ENCODE data around the gene ELP2. TPM values are rescaled to one million over a fixed set of nuclear protein-coding genes. Genes with fewer than 3 reads are reported as not detected.

The ELP2 gene
- total RNA-seq, 4 donors from 2014 or later: 23.2 to 59.5 (median 49.6) TPM

DNA sequence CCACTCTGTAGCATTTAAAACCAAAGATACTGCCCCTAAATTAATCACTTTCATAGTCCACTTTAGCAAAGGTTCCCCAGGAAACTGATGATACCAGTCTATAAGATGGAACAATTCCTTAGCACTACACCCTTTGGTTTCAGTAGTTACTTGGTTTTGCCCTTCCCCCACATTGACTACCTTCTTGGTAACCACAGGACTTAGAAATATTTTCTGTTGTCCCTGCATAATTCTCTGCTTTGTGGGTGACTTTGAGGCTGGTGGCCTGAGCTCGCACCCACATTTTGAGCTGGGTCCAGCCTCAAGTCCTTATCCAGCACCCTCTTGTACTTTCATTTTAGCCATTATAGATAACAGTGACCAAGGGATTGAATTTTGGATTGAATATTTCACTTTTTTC is 23.1 kb downstream of the ELP2 start:
- Histone ChIP-seq H3K9me3 (no peaks in the 10 kb centered on the region), H3K27ac (no peak overlapping the region), H3K27me3 (no peaks in the 10 kb centered on the region), H3K4me3 (no peak overlapping the region), H3K36me3 (peaks cover 0 to 42% (median 13%) of the 10 kb centered on the region in 4 donors), H3K4me1 (no peaks in the 10 kb centered on the region)
- no peak for TF ChIP-seq EP300 (IDR thresholded peaks at IDR 0.05; ENCODE audit: low read depth)
- TF ChIP-seq, protein P1, sequence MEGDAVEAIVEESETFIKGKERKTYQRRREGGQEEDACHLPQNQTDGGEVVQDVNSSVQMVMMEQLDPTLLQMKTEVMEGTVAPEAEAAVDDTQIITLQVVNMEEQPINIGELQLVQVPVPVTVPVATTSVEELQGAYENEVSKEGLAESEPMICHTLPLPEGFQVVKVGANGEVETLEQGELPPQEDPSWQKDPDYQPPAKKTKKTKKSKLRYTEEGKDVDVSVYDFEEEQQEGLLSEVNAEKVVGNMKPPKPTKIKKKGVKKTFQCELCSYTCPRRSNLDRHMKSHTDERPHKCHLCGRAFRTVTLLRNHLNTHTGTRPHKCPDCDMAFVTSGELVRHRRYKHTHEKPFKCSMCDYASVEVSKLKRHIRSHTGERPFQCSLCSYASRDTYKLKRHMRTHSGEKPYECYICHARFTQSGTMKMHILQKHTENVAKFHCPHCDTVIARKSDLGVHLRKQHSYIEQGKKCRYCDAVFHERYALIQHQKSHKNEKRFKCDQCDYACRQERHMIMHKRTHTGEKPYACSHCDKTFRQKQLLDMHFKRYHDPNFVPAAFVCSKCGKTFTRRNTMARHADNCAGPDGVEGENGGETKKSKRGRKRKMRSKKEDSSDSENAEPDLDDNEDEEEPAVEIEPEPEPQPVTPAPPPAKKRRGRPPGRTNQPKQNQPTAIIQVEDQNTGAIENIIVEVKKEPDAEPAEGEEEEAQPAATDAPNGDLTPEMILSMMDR (IDR thresholded peaks at IDR 0.05): no peak
- no peak for TF ChIP-seq POLR2A (IDR thresholded peaks at IDR 0.05)
- TF ChIP-seq POLR2AphosphoS5 (IDR thresholded peaks at IDR 0.05): no peak
- in situ Hi-C loops (cut with MboI; ENCODE audit: low pct_ligation_motif_present in 1 of 4, low pct_unique_long_range_greater_than_20kb in 1 of 4, low sequenced_read_pairs in 3 of 4) (no loop called here), intact Hi-C loops (cut with DNase I; ENCODE audit: low total_unique reads) (no loop called here)
- 95 to 100% methylated on average over 1 of the region's 1 CpG for WGBS, 2 donors (ENCODE audit: low coverage in 1 of 2)
- no peak for DNase-seq

DNA sequence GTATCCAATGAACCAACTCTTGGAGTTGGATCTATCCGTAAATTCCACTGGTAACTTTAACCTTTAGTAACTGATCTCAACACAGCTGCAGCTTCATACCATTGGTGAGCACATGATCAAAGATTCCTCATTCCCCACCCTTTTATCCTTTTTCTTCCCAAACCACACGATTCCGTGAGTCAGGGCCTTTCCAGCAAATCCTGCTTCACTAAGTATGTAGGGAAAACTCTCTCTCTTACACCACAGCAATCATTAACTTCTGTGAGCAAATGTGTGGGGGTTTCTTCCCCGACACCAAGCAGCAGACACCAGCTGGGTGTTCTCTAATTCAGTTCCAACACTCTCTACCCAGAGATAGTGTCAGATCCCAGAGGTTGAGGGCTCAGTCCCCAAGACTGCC is 23.5 kb downstream of the ELP2 start:
- Histone ChIP-seq H3K9me3 (no peaks in the 10 kb centered on the region), H3K27ac (peak overlapping the region in 1 of 4 donors; percentile 31), H3K27me3 (no peaks in the 10 kb centered on the region), H3K4me1 (no peaks in the 10 kb centered on the region), H3K36me3 (peaks cover 0 to 44% (median 12%) of the 10 kb centered on the region in 4 donors), H3K4me3 (no peak overlapping the region)
- in situ Hi-C loops (cut with MboI; ENCODE audit: low pct_ligation_motif_present in 1 of 4, low pct_unique_long_range_greater_than_20kb in 1 of 4, low sequenced_read_pairs in 3 of 4): no loop called here
- TF ChIP-seq POLR2A (IDR thresholded peaks at IDR 0.05): no peak
- no peak for TF ChIP-seq EP300 (IDR thresholded peaks at IDR 0.05; ENCODE audit: low read depth)
- TF ChIP-seq POLR2AphosphoS5 (IDR thresholded peaks at IDR 0.05): no peak
- TF ChIP-seq, protein P1 (IDR thresholded peaks at IDR 0.05): no peak
- DNase-seq: no peak
- intact Hi-C loops (cut with DNase I; ENCODE audit: low total_unique reads): no loop called here
- WGBS, 2 donors (ENCODE audit: low coverage in 1 of 2): 73 to 74% methylated on average over 4 of the region's 4 CpGs

DNA sequence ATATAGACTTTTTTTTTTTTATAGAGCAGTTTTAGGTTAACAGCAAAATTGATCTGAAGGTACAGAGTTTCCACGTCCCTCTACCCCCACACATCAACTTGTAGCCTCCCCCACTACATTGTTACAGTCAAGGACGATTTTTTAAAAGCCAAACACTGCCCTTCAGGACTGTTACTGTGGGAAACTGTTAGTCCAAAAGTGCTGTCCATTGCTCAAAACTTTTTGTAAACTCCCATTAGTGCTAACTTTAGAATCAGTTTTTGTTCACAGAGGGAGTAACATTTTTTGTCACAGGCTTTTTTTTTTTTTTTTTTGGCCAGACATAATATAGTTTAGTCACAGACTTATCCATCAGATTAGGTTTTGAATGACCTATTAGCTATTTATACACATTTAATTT is 24.1 kb downstream of the ELP2 start:
- Histone ChIP-seq H3K4me1 (no peaks in the 10 kb centered on the region), H3K27ac (peak overlapping the region in 1 of 4 donors; percentile 31), H3K27me3 (no peaks in the 10 kb centered on the region), H3K36me3 (peaks cover 0 to 44% (median 10%) of the 10 kb centered on the region in 4 donors), H3K9me3 (no peaks in the 10 kb centered on the region), H3K4me3 (no peak overlapping the region)
- in situ Hi-C loops (cut with MboI; ENCODE audit: low pct_ligation_motif_present in 1 of 4, low pct_unique_long_range_greater_than_20kb in 1 of 4, low sequenced_read_pairs in 3 of 4) (no loop called here), intact Hi-C loops (cut with DNase I; ENCODE audit: low total_unique reads) (no loop called here)
- no peak for DNase-seq
- TF ChIP-seq, protein P1 (IDR thresholded peaks at IDR 0.05): no peak
- TF ChIP-seq EP300 (IDR thresholded peaks at IDR 0.05; ENCODE audit: low read depth): no peak
- TF ChIP-seq POLR2A (IDR thresholded peaks at IDR 0.05): no peak
- no peak for TF ChIP-seq POLR2AphosphoS5 (IDR thresholded peaks at IDR 0.05)
- 50 to 61% methylated on average over 2 of the region's 2 CpGs for WGBS, 2 donors (ENCODE audit: low coverage in 1 of 2)

DNA sequence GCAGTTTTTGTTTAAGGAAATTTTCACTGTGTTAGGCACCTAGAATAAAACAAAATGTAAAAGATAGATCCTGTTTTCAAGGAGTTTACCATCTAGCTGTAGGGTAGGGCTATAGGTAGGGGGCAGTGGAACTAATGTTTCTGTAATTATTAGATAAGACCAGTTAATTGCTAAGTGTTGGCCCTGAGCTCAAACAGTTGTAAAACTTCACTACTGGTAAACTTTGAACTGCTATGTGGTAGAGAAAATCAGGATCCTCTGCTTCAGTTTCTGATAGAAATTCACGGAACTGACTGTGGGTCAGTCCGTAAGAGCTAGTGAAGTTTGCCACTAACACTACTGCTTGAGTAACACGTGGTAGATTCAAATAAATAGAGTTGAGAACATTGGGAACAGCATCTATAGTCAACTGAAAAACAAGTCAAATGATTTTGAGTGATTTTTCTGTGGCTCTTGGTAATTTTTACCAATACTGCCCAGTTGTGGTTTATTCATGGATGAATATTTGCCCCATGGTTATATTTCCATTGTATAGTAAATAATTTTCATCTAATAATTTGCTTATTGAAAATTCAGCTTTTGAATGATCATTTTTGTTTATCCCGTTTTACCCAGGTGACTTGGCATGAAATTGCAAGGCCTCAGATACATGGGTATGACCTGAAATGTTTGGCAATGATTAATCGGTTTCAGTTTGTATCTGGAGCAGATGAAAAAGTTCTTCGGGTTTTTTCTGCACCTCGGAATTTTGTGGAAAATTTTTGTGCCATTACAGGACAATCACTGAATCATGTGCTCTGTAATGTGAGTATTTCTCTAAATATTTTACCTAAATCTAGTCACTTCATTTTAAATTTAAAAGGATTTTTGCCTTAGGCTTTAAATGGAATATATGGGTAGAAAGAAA is 26.4 kb downstream of the ELP2 start:
- TF ChIP-seq POLR2A (IDR thresholded peaks at IDR 0.05) (no peak), POLR2AphosphoS5 (IDR thresholded peaks at IDR 0.05) (no peak), EP300 (IDR thresholded peaks at IDR 0.05; ENCODE audit: low read depth) (no peak)
- TF ChIP-seq, protein P1 (IDR thresholded peaks at IDR 0.05): no peak
- in situ Hi-C loops (cut with MboI; ENCODE audit: low pct_ligation_motif_present in 1 of 4, low pct_unique_long_range_greater_than_20kb in 1 of 4, low sequenced_read_pairs in 3 of 4) (no loop called here), intact Hi-C loops (cut with DNase I; ENCODE audit: low total_unique reads) (no loop called here)
- no peaks in the 10 kb centered on the region for H3K4me1 ChIP-seq
- peaks cover 0 to 54% (median 21%) of the 10 kb centered on the region in 4 donors for H3K36me3 ChIP-seq
- no peaks in the 10 kb centered on the region for H3K9me3 ChIP-seq
- H3K4me3 ChIP-seq: no peak overlapping the region
- DNase-seq: no peak
- WGBS, 2 donors (ENCODE audit: low coverage in 1 of 2): 90 to 92% methylated on average over 7 of the region's 7 CpGs
- H3K27me3 ChIP-seq: no peaks in the 10 kb centered on the region
- no peak overlapping the region for H3K27ac ChIP-seq
